Mucosa of descending colon (tissue), 3 donors: Measurements from ENCODE around the gene IL17RC. TPM values are rescaled to one million over a fixed set of nuclear protein-coding genes. Genes with fewer than 3 reads are reported as not detected.
A peak's percentile ranks its signal among the peaks of the same experiment; 100 is the strongest.

Experiments used
- ATAC-seq: fragments of 200-7000 bp; cut with Tn5 transposase; one replicate; pipeline ENCODE4 v1.9.1; 2020; ENCODE audit warnings: mild to moderate bottlenecking, moderate library complexity
- DNase-seq, 3 donors: peaks; one replicate each; pipeline ENCODE4 v3.0.0-alpha.2; 2020
- H3K36me3 ChIP-seq: fragments of 200-600 bp; one replicate; pipeline ENCODE4 v1.8.0; 2021; ENCODE audit warnings: low read depth, mild to moderate bottlenecking
- H3K4me1 ChIP-seq: fragments of 200-600 bp; one replicate; pipeline ENCODE4 v1.8.0; 2021; ENCODE audit warnings: low read depth, mild to moderate bottlenecking
- H3K4me3 ChIP-seq: fragments of 200-600 bp; one replicate; pipeline ENCODE4 v1.8.0; 2021; ENCODE audit warnings: mild to moderate bottlenecking
- H3K9me3 ChIP-seq: fragments of 200-600 bp; one replicate; pipeline ENCODE4 v1.8.0; 2021; ENCODE audit warnings: mild to moderate bottlenecking
- intact Hi-C, 2 donors: fragments of 100-400 bp; cut with DNase I in 1 of 2; cut with micrococcal nuclease in 1 of 2; formaldehyde crosslinking; loops; one replicate each; pipeline versions ENCODE4 v1.11.0 to v1.11.1; 2022; cut with DNase I, micrococcal nuclease
- total RNA-seq, 3 donors: library from RNA; stranded (reverse); fragmentation: NEBNext Ultra II Directional in 2 of 3; extraction: Animal tissue kit (Norgen Biotek cat#: 25700) in 2 of 3; gene quantifications; one replicate each; pipeline versions ENCODE4 v1.2.1 to v1.2.4, GENCODE V29; 2021 to 2023
- TF ChIP-seq, protein P1 (sequence below): fragments of 200-600 bp; IDR thresholded peaks from one replicate; pipeline ENCODE4 v1.8.0; 2022; ENCODE audit warnings: antibody characterized with exemption, mild to moderate bottlenecking
- donor health status: DM: no; HTN: no; CAD: no; lungs with moderate emphysema.
- donor health status: DM: no; HTN: no; CAD: no.
- donor health status: DM: no; HTN: yes; CAD: no.

Gene IL17RC
- total RNA-seq, 3 donors from 2014 or later: 36.1 to 45.6 (median 44.0) TPM

DNA sequence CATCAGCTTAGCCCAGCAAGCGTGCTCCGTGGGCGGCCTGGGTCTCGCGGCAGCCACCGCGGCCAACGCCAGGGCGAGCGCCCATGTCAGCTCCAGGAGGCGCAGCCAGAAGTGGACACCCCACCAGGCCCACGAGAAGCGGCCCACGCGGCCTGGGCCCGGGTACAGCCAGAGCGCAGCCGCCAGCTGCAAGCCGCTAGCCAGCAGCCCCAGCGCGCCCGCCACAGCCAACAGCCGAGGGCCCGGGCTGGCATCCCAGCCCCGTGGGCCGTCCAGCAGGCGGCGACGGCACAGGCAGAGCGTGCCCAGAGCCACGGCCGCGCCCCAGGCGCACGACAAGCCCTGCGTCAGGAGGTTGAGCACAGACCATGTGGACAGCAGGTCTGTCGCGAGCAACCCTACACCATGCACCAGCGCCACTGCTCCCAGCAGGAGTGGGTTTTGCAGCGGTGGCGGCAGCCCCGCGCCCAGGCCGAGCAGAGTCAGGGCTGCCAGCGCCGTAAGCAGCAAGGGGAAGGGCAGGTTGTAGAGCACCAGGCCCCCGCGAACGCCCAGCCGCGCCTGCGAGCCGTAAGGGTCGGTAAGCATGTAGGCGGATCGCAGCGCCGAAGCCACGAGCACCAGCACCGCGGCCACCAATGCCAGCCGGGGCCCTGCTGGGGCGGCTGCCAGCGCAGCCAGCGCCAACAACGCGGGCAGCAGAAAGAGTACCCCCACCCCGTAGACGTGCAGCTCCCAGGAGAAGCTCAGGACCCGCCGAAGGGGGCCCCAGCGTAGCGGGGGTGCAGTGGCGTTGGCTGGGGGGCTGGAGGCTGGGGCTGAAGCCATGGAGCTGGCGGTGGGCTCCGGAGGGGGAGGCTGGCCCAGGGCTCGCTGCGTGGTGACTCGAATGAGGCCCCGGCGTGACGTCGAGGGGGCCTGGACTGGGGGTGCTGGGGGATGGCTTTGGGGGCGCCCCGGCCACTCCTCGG is 30.4 kb downstream of the IL17RC start:
- intact Hi-C loops: no loop called here

GRCh38 chr3:9948586-9948985 is 31.7 kb downstream of the IL17RC start:
- H3K36me3 ChIP-seq: no peaks in the 10 kb centered on the region
- TF ChIP-seq, protein P1, sequence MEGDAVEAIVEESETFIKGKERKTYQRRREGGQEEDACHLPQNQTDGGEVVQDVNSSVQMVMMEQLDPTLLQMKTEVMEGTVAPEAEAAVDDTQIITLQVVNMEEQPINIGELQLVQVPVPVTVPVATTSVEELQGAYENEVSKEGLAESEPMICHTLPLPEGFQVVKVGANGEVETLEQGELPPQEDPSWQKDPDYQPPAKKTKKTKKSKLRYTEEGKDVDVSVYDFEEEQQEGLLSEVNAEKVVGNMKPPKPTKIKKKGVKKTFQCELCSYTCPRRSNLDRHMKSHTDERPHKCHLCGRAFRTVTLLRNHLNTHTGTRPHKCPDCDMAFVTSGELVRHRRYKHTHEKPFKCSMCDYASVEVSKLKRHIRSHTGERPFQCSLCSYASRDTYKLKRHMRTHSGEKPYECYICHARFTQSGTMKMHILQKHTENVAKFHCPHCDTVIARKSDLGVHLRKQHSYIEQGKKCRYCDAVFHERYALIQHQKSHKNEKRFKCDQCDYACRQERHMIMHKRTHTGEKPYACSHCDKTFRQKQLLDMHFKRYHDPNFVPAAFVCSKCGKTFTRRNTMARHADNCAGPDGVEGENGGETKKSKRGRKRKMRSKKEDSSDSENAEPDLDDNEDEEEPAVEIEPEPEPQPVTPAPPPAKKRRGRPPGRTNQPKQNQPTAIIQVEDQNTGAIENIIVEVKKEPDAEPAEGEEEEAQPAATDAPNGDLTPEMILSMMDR: no peak
- intact Hi-C loops: no loop called here

More for the DNA sequence above, 30.4 kb downstream of the IL17RC start:
- ATAC-seq (peak; percentile 90), DNase-seq (peak; percentile 82 to 87 (median 86))
- Histone ChIP-seq H3K4me1 (peaks cover 8% of the 10 kb centered on the region), H3K9me3 (no peaks in the 10 kb centered on the region), H3K36me3 (no peaks in the 10 kb centered on the region), H3K4me3 (peak overlapping the region; percentile 15)
- TF ChIP-seq, protein P1: peak; percentile 57

DNA sequence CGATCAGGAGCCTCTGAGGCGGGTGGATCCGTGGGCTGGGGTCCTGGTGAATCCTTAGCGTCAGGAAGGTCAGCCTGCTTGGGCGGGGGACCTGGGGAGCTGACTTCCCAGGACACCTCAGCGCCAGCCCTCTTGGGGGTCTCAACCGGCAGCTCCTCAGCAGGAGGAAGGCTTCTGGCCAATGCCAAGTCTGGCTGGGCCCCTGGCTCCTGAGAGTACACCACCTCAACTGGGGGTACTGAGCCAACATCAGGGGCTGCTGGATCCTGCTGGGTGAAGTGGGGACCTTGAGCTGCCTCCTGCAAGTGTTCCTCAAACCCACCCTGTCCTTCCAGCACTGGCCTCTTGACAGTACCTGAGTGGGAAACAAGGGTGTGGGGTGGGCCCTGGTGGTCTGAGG is 32.2 kb downstream of the IL17RC start:
- H3K9me3 ChIP-seq: no peaks in the 10 kb centered on the region
- no peak for ATAC-seq
- TF ChIP-seq, protein P1: no peak
- H3K4me3 ChIP-seq: no peak overlapping the region
- H3K4me1 ChIP-seq: peaks cover 10% of the 10 kb centered on the region
- DNase-seq: no peak
- intact Hi-C loops: no loop called here
- no peaks in the 10 kb centered on the region for H3K36me3 ChIP-seq

More at GRCh38 chr3:9948586-9948985, 31.7 kb downstream of the IL17RC start:
- Histone ChIP-seq H3K9me3 (no peaks in the 10 kb centered on the region), H3K4me1 (peaks cover 10% of the 10 kb centered on the region), H3K4me3 (no peak overlapping the region)
- DNase-seq: no peak
- no peak for ATAC-seq

- ATAC-seq (no peak), DNase-seq (no peak)
- Histone ChIP-seq H3K9me3 (no peaks in the 10 kb centered on the region), H3K4me1 (peaks cover 10% of the 10 kb centered on the region), H3K36me3 (no peaks in the 10 kb centered on the region), H3K4me3 (no peak overlapping the region)
- TF ChIP-seq, protein P1: no peak
- intact Hi-C loops: no loop called here
These were observed 32.7 kb downstream of the IL17RC start for GRCh38 chr3:9949626-9950025.

- Histone ChIP-seq H3K9me3 (no peaks in the 10 kb centered on the region), H3K4me3 (no peak overlapping the region), H3K36me3 (no peaks in the 10 kb centered on the region), H3K4me1 (peaks cover 10% of the 10 kb centered on the region)
- intact Hi-C loops: no loop called here
- TF ChIP-seq, protein P1: no peak
- ATAC-seq (no peak), DNase-seq (no peak)
These were observed 34.2 kb downstream of the IL17RC start for GRCh38 chr3:9951126-9951525.
